ENCODE measurements around the gene TRPM4. TPM values are rescaled to one million over a fixed set of nuclear protein-coding genes. Genes with fewer than 3 reads are reported as not detected.

TRPM4 gene
- polyA plus RNA-seq, 1 of the 3 experiments (the other 2 are of a cell fraction) = 20.6 TPM

DNA sequence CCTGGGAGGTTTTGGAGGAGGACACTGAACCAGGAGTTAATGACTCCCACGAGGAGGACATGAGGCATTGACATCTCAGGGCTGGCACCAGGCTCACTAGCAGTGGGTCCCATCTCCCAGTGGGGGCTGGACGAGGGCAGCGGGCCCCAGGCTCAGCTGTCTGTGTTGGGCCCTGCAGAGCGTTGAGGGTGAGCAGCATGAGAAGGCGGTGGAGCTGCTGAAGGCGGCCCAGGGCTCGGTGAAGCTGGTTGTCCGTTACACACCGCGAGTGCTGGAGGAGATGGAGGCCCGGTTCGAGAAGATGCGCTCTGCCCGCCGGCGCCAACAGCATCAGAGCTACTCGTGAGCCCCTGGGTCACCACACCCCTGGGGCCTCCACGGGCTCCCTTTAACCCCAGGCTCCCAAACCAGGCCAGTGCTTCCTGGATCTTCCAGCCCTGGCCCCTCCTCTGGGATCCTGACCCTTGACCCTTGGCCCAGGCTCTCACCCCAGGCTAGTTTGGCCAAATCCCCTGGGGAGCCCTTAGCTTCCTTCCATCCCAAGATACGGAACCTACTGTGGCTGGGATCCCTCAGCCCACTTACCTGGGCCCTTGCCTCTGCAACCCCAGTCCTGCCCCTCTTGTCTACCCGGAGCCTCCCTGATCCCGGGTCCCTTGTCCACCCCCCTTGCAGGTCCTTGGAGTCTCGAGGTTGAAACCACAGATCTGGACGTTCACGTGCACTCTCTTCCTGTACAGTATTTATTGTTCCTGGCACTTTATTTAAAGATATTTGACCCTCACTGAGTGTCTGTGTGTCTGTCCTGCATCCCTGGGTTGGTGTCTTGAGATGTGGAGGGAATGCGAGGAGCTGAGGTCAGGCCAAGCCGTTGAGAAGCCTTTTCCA lies 39.7 kb upstream of the TRPM4 start:
- 69% methylated on average over 19 of the region's 26 CpGs for WGBS (ENCODE audit: low lambda C conversion rate)
- peak overlapping the region; percentile 82 to 93 for H3K27ac ChIP-seq (ENCODE audit: low read depth in 2 of 2, low read length in 1 of 2)

GRCh38 chr19:49118565-49119410 lies 38.8 kb upstream of the TRPM4 start, which contains the start of gene C19orf73:
TSS of gene C19orf73 (minus strand) at chr19:49119143. CDS start at chr19:49119022, 121 bp downstream.
- peaks cover 15% of the 10 kb centered on the region for H3F3A ChIP-seq (replicated peaks; ENCODE audit: insufficient read depth)
- POLR2A ChIA-PET = interaction anchor here (0.6 to 1.4 kb wide), 3 partner anchors 32 to 1373 kb away, joined by 3 read pairs; no protein-coding TSS in a partner anchor
- H3K4me2 ChIP-seq = peak within 1 kb of the TSS; percentile 98
- H3K4me1 ChIP-seq (ENCODE audit: control insufficient read depth in 1 of 2, insufficient read depth in 2 of 2, low read depth in 1 of 2, low read length in 1 of 2) = peaks cover 5 to 21% of the 10 kb centered on the region in 2 experiments; a peak in 1 of 4 replicates
- WGBS (ENCODE audit: low lambda C conversion rate) = 2% methylated on average over 23 of the region's 85 CpGs
- H3K9me3 ChIP-seq = no peaks in the 10 kb centered on the region
- no peaks in the 10 kb centered on the region for H3K36me3 ChIP-seq (replicated peaks in 1 of 2; ENCODE audit: control insufficient read depth in 1 of 2, insufficient read depth in 2 of 2, low read length in 1 of 2)
- H3K9ac ChIP-seq = peak within 1 kb of the TSS; percentile 72; the same call in 1 of the 2 replicates
- H4K20me1 ChIP-seq (ENCODE audit: insufficient read depth) = no peaks in the 10 kb centered on the region
- peak within 1 kb of the TSS; percentile 82 to 93 for H3K27ac ChIP-seq (ENCODE audit: low read depth in 2 of 2, low read length in 1 of 2)
- H3K79me2 ChIP-seq (ENCODE audit: insufficient read depth) = no peaks in the 10 kb centered on the region; the same call in 1 of the 2 replicates
- H2AFZ ChIP-seq (ENCODE audit: low read depth) = peak within 1 kb of the TSS; percentile 88; the same call in 1 of the 2 replicates
- H3K27me3 ChIP-seq (ENCODE audit: insufficient read depth) = no peaks in the 10 kb centered on the region
- no peaks in the 10 kb centered on the region for H3K9me2 ChIP-seq
- DNase-seq = peak; percentile 99
- peak within 1 kb of the TSS; percentile 61 to 69 for H3K4me3 ChIP-seq (ENCODE audit: low read depth in 2 of 2, low read length in 1 of 2)
- CTCF ChIA-PET = interaction anchor here (1.0 to 6.2 kb wide), 7 partner anchors 9 to 80 kb away, joined by 3 to 86 read pairs (median 6); no protein-coding TSS in a partner anchor
- peak; percentile 84 for TF ChIP-seq MXI1 (IDR thresholded peaks at IDR 0.05; ENCODE audit: low read depth, low read length)
- no peak for TF ChIP-seq TAF1 (IDR thresholded peaks at IDR 0.05; ENCODE audit: borderline replicate concordance, low read depth, low read length)
- TF ChIP-seq ZBTB33 (IDR thresholded peaks at IDR 0.05; ENCODE audit: borderline replicate concordance, low read depth) = no peak
- TF ChIP-seq FOSL2 (IDR thresholded peaks at IDR 0.05; ENCODE audit: borderline replicate concordance, low read depth) = no peak
- TF ChIP-seq NRF1 (IDR thresholded peaks at IDR 0.05; ENCODE audit: low read depth, low read length) = peak; percentile 28; the same call in 1 of the 2 replicates
- TF ChIP-seq GABPA (IDR thresholded peaks at IDR 0.05; ENCODE audit: low read depth) = 0 out of 2 replicates have a peak, but pooled peaks have one; percentile 14
- TF ChIP-seq PBX3 (IDR thresholded peaks at IDR 0.05) = peak; percentile 95
- TF ChIP-seq POLR2AphosphoS5 (IDR thresholded peaks at IDR 0.05; ENCODE audit: low read depth, low read length) = peak; percentile 57; the same call in 1 of the 2 replicates
- TF ChIP-seq RCOR1 (IDR thresholded peaks at IDR 0.05; ENCODE audit: low read length) = no peak
- TF ChIP-seq MAX (IDR thresholded peaks at IDR 0.05; ENCODE audit: low read depth) = peak; percentile 97

More for the DNA sequence above, 39.7 kb upstream of the TRPM4 start:
- no peaks in the 10 kb centered on the region for H4K20me1 ChIP-seq (ENCODE audit: insufficient read depth)
- H3K79me2 ChIP-seq (ENCODE audit: insufficient read depth) = no peaks in the 10 kb centered on the region; the same call in 1 of the 2 replicates
- CTCF ChIA-PET = interaction anchor here (1.0 to 6.2 kb wide), 10 partner anchors 10 to 108 kb away, joined by 3 to 86 read pairs (median 4); no protein-coding TSS in a partner anchor
- no peaks in the 10 kb centered on the region for H3K9me2 ChIP-seq
- H3K4me2 ChIP-seq = peak overlapping the region; percentile 98
- no peaks in the 10 kb centered on the region for H3K27me3 ChIP-seq (ENCODE audit: insufficient read depth)
- peak overlapping the region; percentile 61 to 65 for H3K4me3 ChIP-seq (ENCODE audit: low read depth in 2 of 2, low read length in 1 of 2)
- H3K9ac ChIP-seq = peak overlapping the region; percentile 72; the same call in 1 of the 2 replicates
- TF ChIP-seq CHD2 (IDR thresholded peaks at IDR 0.05; ENCODE audit: low read length, partially characterized antibody) = no peak
- no peak for TF ChIP-seq PBX3 (IDR thresholded peaks at IDR 0.05)
- peaks cover 5 to 29% of the 10 kb centered on the region in 2 experiments; a peak in 1 of 4 replicates for H3K4me1 ChIP-seq (ENCODE audit: control insufficient read depth in 1 of 2, insufficient read depth in 2 of 2, low read depth in 1 of 2, low read length in 1 of 2)
- H2AFZ ChIP-seq (ENCODE audit: low read depth) = peak overlapping the region; percentile 88; the same call in 1 of the 2 replicates
- POLR2A ChIA-PET = interaction anchor here (0.6 to 1.4 kb wide), 3 partner anchors 32 to 1372 kb away, joined by 3 read pairs; no protein-coding TSS in a partner anchor
- no peaks in the 10 kb centered on the region for H3K36me3 ChIP-seq (replicated peaks in 1 of 2; ENCODE audit: control insufficient read depth in 1 of 2, insufficient read depth in 2 of 2, low read length in 1 of 2)
- peak; percentile 17 for DNase-seq
- no peaks in the 10 kb centered on the region for H3K9me3 ChIP-seq
- peaks cover 16% of the 10 kb centered on the region for H3F3A ChIP-seq (replicated peaks; ENCODE audit: insufficient read depth)

Data from SK-N-SH (cell line).